Heart left ventricle (tissue), 16 donors: ENCODE data around the gene POLR2M. TPM values are rescaled to one million over a fixed set of nuclear protein-coding genes. Genes with fewer than 3 reads are reported as not detected.

Experiments
- ATAC-seq, 4 donors: fragments of 200-7000 bp; cut with Tn5 transposase; one replicate each; pipeline ENCODE4 v1.9.1; 2020 to 2022; ENCODE audit warnings: moderate library complexity in 4 of 4, mild to moderate bottlenecking in 3 of 4, moderate number of reproducible peaks in 1 of 4
- DNase-seq, 5 donors: peaks; one replicate each; pipeline ENCODE4 v3.0.0-alpha.2; 2020
- H3K27ac ChIP-seq, 12 donors: fragments of 200-600 bp; sonication (generic) in 4 of 12; one replicate each; pipeline versions ENCODE4 v1.5.0 to v1.8.0; 2016 to 2022; ENCODE audit warnings: mild to moderate bottlenecking in 2 of 12
- H3K27me3 ChIP-seq, 9 donors: fragments of 200-600 bp; sonication (generic) in 2 of 9; one replicate each; pipeline versions ENCODE4 v1.5.1 to v1.8.0; 2016 to 2022; ENCODE audit warnings: mild to moderate bottlenecking in 3 of 9
- H3K36me3 ChIP-seq, 9 donors: fragments of 200-600 bp; sonication (generic) in 2 of 9; one replicate each; pipeline versions ENCODE4 v1.5.0 to v1.8.0; 2018 to 2022; ENCODE audit warnings: mild to moderate bottlenecking in 2 of 9
- H3K4me1 ChIP-seq, 12 donors: fragments of 200-600 bp; sonication (generic) in 4 of 12; one replicate each; pipeline versions ENCODE4 v1.5.0 to v1.8.0; 2016 to 2022; ENCODE audit warnings: mild to moderate bottlenecking in 3 of 12
- H3K4me3 ChIP-seq, 12 donors: fragments of 200-600 bp; sonication (generic) in 4 of 12; one replicate each; pipeline versions ENCODE4 v1.5.0 to v1.8.0; 2017 to 2022; ENCODE audit warnings: mild to moderate bottlenecking in 9 of 12, moderate library complexity in 4 of 12
- H3K9me3 ChIP-seq, 12 donors: fragments of 200-600 bp; sonication (generic) in 4 of 12; one replicate each; pipeline versions ENCODE4 v1.5.0 to v1.8.0; 2016 to 2022; ENCODE audit warnings: mild to moderate bottlenecking in 1 of 12
- POLR2A ChIP-seq, 2 donors: fragments of 450-650 bp; IDR thresholded peaks; one replicate each; pipeline ENCODE4 v1.6.1; 2017; ENCODE audit warnings: antibody characterized with exemption in 2 of 2, mild to moderate bottlenecking in 2 of 2, moderate library complexity in 2 of 2
- WGBS, 4 donors: extraction: QIAGEN DNeasy Blood & Tissue Kit in 2 of 4; methylation state at CpG; one replicate each; pipeline versions ENCODE4 v1.1.5 to v1.1.7; 2013 to 2018; 5-methylcytosine and 5-hydroxymethylcytosine counted together
- intact Hi-C, 10 donors: fragments of 100-400 bp; cut with DNase I; formaldehyde crosslinking; loops; one replicate each; pipeline versions ENCODE4 v1.11.1 to v1.14.2; 2022
- polyA plus RNA-seq, 2 donors: library from polyadenylated mRNA; stranded (reverse); fragments of 200-250 nt; gene quantifications; one replicate each; pipeline ENCODE4 v1.2.3, GENCODE V29; 2013
- total RNA-seq, 9 donors: library from RNA; depleted of rRNA in 2 of 9; stranded (reverse); fragments of >200 nt in 2 of 9; fragmentation: NEBNext Ultra II Directional in 3 of 9; extraction: Animal tissue kit (Norgen Biotek cat#: 25700) in 3 of 9; gene quantifications; one replicate each; pipeline versions ENCODE4 v1.1.0 to v1.2.4, GENCODE V29; 2016 to 2023
- TF ChIP-seq, protein P1 (sequence below), 12 donors: fragments of 200-600 bp; sonication (generic) in 4 of 12; IDR thresholded peaks; one replicate each; pipeline versions ENCODE4 v1.5.0 to v1.8.0; 2018 to 2022; ENCODE audit warnings: antibody characterized with exemption in 12 of 12, mild to moderate bottlenecking in 5 of 12
- donor health status: ischemic (EF 13 %, LVEDD 7.1; RV severe dilation, severe dysfunction).
- donor health status: healthy with polysubstance abuse.
- donor health status: DM: no; HTN: yes; CAD: no.
- donor health status: DM: no; HTN: no; CAD: no.
- donor health status: ischemic (EF 25% LVEDD 6.9; RV normal size, moderate dysfunction).
- donor health status: ischemic (EF 25% LVEDD 5.7; RV mildly dilated, moderate dysfunction).
- donor health status: healthy.
- donor health status: DM: yes; HTN: yes; CAD: no.
- donor health status: ischemic (EF 35%, LVEDD 5.7; RV mildly dilated, moderate dysfunction).
- donor health status: nonischemic (EF 11% LVEDD 7.7; RV severe dilation, severe dysfunction).
- donor health status: DM: yes; HTN: yes; CAD: no.
- donor health status: PGD.
- donor health status: ischemic (EF 29% LVEDD 5.4; RV normal size, mild dysfunction).
- donor health status: nonischemic (EF 23%, LVEDD 6.1; RV moderate dilation, normal function).

Gene POLR2M
- total and polyA plus RNA-seq, 11 donors, result 17.4 to 243 (median 52.8) TPM

DNA sequence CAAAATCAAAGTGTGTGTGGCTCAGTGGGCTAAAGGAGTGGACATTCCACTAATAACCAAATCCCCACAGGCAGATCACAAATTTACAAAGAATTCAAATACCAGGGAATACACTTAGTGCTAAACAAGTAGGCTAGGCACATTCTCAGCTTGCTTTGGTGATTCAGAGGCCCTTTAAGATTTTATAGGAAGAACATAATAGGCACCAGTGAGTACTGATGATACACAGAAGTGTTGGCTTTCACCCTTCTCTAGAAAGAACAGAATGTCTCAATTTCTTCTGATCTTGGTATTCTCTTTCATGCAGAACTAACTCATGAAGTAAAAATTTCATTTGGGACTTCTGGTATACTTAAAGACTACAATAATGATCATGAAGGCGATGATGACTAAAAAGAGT lies 55.0 kb downstream of the POLR2M start:
- no peaks in the 10 kb centered on the region for H3K36me3 ChIP-seq
- H3K27ac ChIP-seq, result peak overlapping the region in 1 of 12 donors; percentile 51
- no peak for DNase-seq
- no peaks in the 10 kb centered on the region for H3K4me1 ChIP-seq
- ATAC-seq, result no peak
- WGBS, 4 donors, result 98 to 100% (median 99%) methylated on average over 1 of the region's 1 CpG
- no peaks in the 10 kb centered on the region for H3K9me3 ChIP-seq
- intact Hi-C loops, result no loop called here
- H3K4me3 ChIP-seq, result no peak overlapping the region
- no peaks in the 10 kb centered on the region for H3K27me3 ChIP-seq
- TF ChIP-seq POLR2A (IDR thresholded peaks at IDR 0.05), result no peak
- TF ChIP-seq, protein P1, sequence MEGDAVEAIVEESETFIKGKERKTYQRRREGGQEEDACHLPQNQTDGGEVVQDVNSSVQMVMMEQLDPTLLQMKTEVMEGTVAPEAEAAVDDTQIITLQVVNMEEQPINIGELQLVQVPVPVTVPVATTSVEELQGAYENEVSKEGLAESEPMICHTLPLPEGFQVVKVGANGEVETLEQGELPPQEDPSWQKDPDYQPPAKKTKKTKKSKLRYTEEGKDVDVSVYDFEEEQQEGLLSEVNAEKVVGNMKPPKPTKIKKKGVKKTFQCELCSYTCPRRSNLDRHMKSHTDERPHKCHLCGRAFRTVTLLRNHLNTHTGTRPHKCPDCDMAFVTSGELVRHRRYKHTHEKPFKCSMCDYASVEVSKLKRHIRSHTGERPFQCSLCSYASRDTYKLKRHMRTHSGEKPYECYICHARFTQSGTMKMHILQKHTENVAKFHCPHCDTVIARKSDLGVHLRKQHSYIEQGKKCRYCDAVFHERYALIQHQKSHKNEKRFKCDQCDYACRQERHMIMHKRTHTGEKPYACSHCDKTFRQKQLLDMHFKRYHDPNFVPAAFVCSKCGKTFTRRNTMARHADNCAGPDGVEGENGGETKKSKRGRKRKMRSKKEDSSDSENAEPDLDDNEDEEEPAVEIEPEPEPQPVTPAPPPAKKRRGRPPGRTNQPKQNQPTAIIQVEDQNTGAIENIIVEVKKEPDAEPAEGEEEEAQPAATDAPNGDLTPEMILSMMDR (IDR thresholded peaks at IDR 0.05), result no peak

DNA sequence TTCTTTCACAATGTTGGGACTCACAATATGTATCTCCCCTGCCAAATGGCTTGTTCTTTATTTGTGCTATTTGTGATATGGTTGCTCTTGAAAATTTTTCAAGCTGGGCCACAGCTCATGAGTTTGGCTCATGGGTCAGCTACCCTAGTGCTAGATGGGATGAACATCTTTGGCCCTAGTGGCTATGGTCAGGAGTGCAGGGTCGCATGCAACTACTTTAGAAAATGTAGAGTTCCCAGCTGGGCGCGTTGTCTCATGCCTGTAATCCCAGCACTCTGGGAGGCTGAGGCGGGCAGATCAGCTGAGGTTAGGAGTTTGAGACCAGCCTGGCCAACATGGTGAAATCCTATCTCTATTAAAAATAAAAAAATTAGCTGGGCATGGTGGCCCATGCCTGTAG lies 55.8 kb downstream of the POLR2M start:
- WGBS, 4 donors, result 95 to 99% (median 98%) methylated on average over 4 of the region's 4 CpGs
- Histone ChIP-seq H3K4me1 (no peaks in the 10 kb centered on the region), H3K4me3 (no peak overlapping the region), H3K9me3 (no peaks in the 10 kb centered on the region), H3K27ac (peak overlapping the region in 1 of 12 donors; percentile 51), H3K36me3 (no peaks in the 10 kb centered on the region), H3K27me3 (no peaks in the 10 kb centered on the region)
- TF ChIP-seq, protein P1 (IDR thresholded peaks at IDR 0.05), result peak in 1 of 12 donors; percentile 11
- no peak for TF ChIP-seq POLR2A (IDR thresholded peaks at IDR 0.05)
- intact Hi-C loops, result no loop called here
- DNase-seq, result no peak
- ATAC-seq, result no peak

DNA sequence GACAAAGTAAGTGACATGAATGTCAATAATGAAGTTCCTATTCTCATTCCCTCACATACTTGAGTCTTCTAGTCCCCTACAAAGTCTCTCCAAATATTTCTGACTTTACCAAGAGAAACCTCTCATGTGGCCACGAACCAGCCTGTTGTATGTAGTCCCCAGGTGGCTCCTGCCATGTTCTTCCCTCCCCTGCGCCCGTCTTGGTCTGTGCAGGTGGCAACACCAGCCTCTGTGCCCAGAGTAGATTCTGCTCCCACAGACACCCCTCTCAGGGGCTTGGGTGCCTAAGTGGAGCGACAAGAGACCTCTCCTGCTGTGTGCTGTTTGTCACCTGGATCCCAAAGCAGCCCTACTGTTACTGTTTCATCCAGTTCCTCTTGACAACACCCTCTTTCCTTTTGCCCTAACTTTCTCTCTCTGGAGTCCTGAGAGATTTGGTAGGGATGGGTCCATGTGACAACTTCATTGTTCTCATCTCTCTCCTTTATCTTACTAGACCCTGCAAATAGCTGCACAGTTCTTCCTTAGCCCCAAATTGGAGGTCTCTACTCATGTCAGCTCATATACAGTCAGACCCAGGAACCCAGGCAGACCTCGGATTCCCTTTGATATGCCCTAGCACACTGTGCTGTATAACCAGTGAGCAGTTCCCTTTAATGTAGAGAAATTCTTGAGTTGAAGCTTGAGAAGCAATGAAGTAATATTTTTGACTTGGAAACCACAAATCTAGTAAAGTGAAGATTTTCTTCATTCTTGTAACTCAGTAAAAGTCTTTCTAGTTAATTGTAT lies 56.9 kb downstream of the POLR2M start:
- no peak for TF ChIP-seq POLR2A (IDR thresholded peaks at IDR 0.05)
- TF ChIP-seq, protein P1 (IDR thresholded peaks at IDR 0.05), result no peak
- Histone ChIP-seq H3K4me1 (peaks cover 0 to under 1% (median 0%) of the 10 kb centered on the region in 12 donors), H3K36me3 (no peaks in the 10 kb centered on the region), H3K27me3 (no peaks in the 10 kb centered on the region), H3K27ac (no peak overlapping the region), H3K9me3 (no peaks in the 10 kb centered on the region), H3K4me3 (no peak overlapping the region)
- 90 to 95% (median 93%) methylated on average over 5 of the region's 5 CpGs for WGBS, 4 donors
- no peak for ATAC-seq
- DNase-seq, result no peak
- intact Hi-C loops, result no loop called here

Other genes with a start within 250 kb of the POLR2M start
- 1,000 to 10,000 TPM in 2 of 9 donors, 100 to 1,000 TPM in 7; 359 to 1,065 (median 670) TPM for gene MYZAP, start 114.8 kb upstream of the POLR2M start, total RNA-seq
- gene MYZAP, start 114.8 kb upstream of the POLR2M start, polyA plus RNA-seq, result 100 to 1,000 TPM; 280 to 506 TPM